Suprapubic skin (tissue), 4 donors: ENCODE measurements around the gene KCNK4. TPM values are rescaled to one million over a fixed set of nuclear protein-coding genes. Genes with fewer than 3 reads are reported as not detected.

Experiments
- DNase-seq, 2 donors: peaks; one replicate each; pipeline ENCODE4 v3.0.0-alpha.2; 2019; ENCODE audit warnings: low spot score in 2 of 2
- H3K27ac ChIP-seq: fragments of 200-600 bp; sonication (generic); one replicate; pipeline ENCODE4 v1.5.1; 2019
- H3K27me3 ChIP-seq: fragments of 200-600 bp; sonication (generic); one replicate; pipeline ENCODE4 v1.5.1; 2019
- H3K36me3 ChIP-seq: fragments of 200-600 bp; sonication (generic); one replicate; pipeline ENCODE4 v1.5.1; 2019
- H3K4me1 ChIP-seq: fragments of 200-600 bp; sonication (generic); one replicate; pipeline ENCODE4 v1.5.1; 2019
- H3K4me3 ChIP-seq: fragments of 200-600 bp; sonication (generic); one replicate; pipeline ENCODE4 v1.5.1; 2019; ENCODE audit warnings: mild to moderate bottlenecking
- H3K9me3 ChIP-seq: fragments of 200-600 bp; sonication (generic); one replicate; pipeline ENCODE4 v1.5.1; 2019
- EP300 ChIP-seq: sonication (generic); formaldehyde crosslinking; IDR thresholded peaks from one replicate; pipeline ENCODE4 v1.6.1; 2017; ENCODE audit warnings: antibody characterized with exemption
- POLR2A ChIP-seq, 2 donors: fragments of 450-650 bp; IDR thresholded peaks; one replicate each; pipeline ENCODE4 v1.6.1; 2017; ENCODE audit warnings: antibody characterized with exemption in 2 of 2, mild to moderate bottlenecking in 2 of 2, moderate library complexity in 2 of 2
- POLR2AphosphoS5 ChIP-seq, 3 donors: sonication (generic); formaldehyde crosslinking; IDR thresholded peaks; one replicate each; pipeline ENCODE4 v1.6.1; 2017; ENCODE audit warnings: antibody characterized with exemption in 3 of 3
- WGBS: methylation state at CpG from one replicate; pipeline ENCODE4 v1.1.5; 2018; 5-methylcytosine and 5-hydroxymethylcytosine counted together
- total RNA-seq, 4 donors: library from RNA; depleted of rRNA; stranded (reverse); fragments of >200 nt; gene quantifications; one replicate each; pipeline ENCODE4 v1.1.0, GENCODE V29; 2016
- TF ChIP-seq, protein P1 (sequence below), 2 donors: fragments of 200-600 bp in 1 of 2; fragments of 450-650 bp in 1 of 2; sonication (generic) in 1 of 2; IDR thresholded peaks; one replicate each; pipeline ENCODE4 v1.5.1; 2016 to 2019; ENCODE audit warnings: antibody characterized with exemption in 2 of 2, mild to moderate bottlenecking in 1 of 2, moderate library complexity in 1 of 2

The KCNK4 gene
- total RNA-seq, 4 donors from 2014 or later, result not detected

DNA sequence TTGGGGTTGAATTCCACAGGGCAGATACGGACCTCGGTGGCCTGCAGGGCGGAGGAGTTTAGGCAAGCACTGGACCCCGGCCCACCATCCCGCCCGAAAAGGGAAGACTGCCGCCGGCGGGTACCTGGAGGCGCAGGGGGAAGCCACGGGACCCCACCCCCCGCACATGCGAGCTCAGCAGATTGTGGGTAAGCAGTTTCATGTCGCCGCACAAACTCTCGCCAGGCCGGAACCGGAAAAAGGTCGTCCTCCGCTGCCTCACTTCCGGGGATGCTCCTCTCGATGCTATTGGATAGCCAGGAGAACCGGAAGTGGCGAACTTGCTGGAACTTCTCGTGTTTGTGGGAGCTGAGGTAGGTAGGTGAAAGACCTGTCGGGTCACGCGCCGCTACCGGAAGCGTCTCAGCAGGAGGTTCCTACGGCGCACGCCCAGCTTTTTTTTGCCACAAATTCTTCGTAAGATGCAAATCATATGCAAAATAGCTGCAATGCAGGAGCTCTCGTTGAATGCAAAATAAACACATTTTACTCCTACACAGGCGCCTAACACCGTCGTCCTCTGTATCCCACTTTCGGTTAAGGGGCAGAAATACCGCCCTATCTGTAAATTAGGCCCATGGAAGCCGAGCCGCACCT, 26.3 kb downstream of the KCNK4 start, which contains the start of gene TRMT112:
Gene TRMT112 (minus strand): TSS at position 235 of the 636 bp plus-strand sequence. CDS start 33 bp downstream, at position 202.
- Histone ChIP-seq H3K9me3 (no peaks in the 10 kb centered on the region), H3K4me3 (peak within 1 kb of the TSS; percentile 88), H3K27me3 (no peaks in the 10 kb centered on the region), H3K27ac (peak within 1 kb of the TSS; percentile 99), H3K4me1 (peaks cover 71% of the 10 kb centered on the region), H3K36me3 (peaks cover 41% of the 10 kb centered on the region)
- TF ChIP-seq EP300 (no peak), POLR2AphosphoS5 (IDR thresholded peaks at IDR 0.05) (peak in 2 of 3 donors; percentile 57 to 91), POLR2A (IDR thresholded peaks at IDR 0.05) (peak in 1 of 2 donors; percentile 48)
- TF ChIP-seq, protein P1, sequence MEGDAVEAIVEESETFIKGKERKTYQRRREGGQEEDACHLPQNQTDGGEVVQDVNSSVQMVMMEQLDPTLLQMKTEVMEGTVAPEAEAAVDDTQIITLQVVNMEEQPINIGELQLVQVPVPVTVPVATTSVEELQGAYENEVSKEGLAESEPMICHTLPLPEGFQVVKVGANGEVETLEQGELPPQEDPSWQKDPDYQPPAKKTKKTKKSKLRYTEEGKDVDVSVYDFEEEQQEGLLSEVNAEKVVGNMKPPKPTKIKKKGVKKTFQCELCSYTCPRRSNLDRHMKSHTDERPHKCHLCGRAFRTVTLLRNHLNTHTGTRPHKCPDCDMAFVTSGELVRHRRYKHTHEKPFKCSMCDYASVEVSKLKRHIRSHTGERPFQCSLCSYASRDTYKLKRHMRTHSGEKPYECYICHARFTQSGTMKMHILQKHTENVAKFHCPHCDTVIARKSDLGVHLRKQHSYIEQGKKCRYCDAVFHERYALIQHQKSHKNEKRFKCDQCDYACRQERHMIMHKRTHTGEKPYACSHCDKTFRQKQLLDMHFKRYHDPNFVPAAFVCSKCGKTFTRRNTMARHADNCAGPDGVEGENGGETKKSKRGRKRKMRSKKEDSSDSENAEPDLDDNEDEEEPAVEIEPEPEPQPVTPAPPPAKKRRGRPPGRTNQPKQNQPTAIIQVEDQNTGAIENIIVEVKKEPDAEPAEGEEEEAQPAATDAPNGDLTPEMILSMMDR (IDR thresholded peaks at IDR 0.05), result no peak
- peak; percentile 98 to 99 for DNase-seq
- 0% methylated on average over 21 of the region's 43 CpGs for WGBS

DNA sequence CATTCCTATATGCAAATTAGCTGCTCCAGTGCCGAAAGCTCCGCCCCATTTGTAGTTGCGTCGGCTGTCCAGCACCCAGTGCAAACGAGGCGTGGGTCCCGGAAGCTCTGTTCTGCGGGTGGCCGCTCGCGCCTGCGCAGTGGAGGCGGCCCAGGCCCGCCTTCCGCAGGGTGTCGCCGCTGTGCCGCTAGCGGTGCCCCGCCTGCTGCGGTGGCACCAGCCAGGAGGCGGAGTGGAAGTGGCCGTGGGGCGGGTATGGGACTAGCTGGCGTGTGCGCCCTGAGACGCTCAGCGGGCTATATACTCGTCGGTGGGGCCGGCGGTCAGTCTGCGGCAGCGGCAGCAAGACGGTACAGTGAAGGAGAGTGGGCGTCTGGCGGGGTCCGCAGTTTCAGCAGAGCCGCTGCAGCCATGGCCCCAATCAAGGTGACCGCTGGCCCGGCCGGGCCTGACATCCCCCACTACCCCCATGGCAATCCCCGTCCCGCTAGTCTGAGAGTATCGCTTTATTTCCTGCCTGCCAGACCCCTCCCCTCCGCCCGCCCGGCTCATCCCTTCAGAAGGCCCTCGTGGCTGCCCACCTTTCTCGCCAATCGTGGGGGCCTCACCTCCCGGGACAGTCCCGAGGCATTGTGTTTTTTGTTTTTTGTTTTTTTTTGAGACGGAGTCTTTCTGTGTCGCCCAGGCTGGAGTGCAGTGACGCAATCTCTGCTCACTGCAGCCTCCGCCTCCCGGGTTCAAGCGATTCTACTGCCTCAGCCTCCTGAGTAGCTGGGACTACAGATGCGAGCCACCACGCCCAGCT, 27.1 kb downstream of the KCNK4 start, which contains the start of gene PRDX5:
Gene PRDX5 (plus strand): TSS at position 161 of the 805 bp plus-strand sequence. CDS start 95 bp downstream, at position 256.
- Histone ChIP-seq H3K9me3 (no peaks in the 10 kb centered on the region), H3K4me1 (peaks cover 69% of the 10 kb centered on the region), H3K36me3 (peaks cover 48% of the 10 kb centered on the region), H3K27ac (peak within 1 kb of the TSS; percentile 99), H3K4me3 (peak within 1 kb of the TSS; percentile 88), H3K27me3 (no peaks in the 10 kb centered on the region)
- 0% methylated on average over 24 of the region's 61 CpGs for WGBS
- TF ChIP-seq POLR2AphosphoS5 (IDR thresholded peaks at IDR 0.05), result peak in 1 of 3 donors; percentile 57
- TF ChIP-seq EP300, result no peak
- peak in 1 of 2 donors; percentile 51 for TF ChIP-seq POLR2A (IDR thresholded peaks at IDR 0.05)
- TF ChIP-seq, protein P1 (IDR thresholded peaks at IDR 0.05), result peak in 1 of 2 donors; percentile 34
- peak; percentile 98 to 99 for DNase-seq

- TF ChIP-seq, protein P1 (IDR thresholded peaks at IDR 0.05), result no peak
- no peak for TF ChIP-seq POLR2AphosphoS5 (IDR thresholded peaks at IDR 0.05)
- no peak for TF ChIP-seq POLR2A (IDR thresholded peaks at IDR 0.05)
- DNase-seq, result no peak
- no peaks in the 10 kb centered on the region for H3K9me3 ChIP-seq
- peaks cover 48% of the 10 kb centered on the region for H3K36me3 ChIP-seq
- H3K4me1 ChIP-seq, result peaks cover 64% of the 10 kb centered on the region
- H3K4me3 ChIP-seq, result peak overlapping the region; percentile 88
- 15% methylated on average over 14 of the region's 19 CpGs for WGBS
- no peaks in the 10 kb centered on the region for H3K27me3 ChIP-seq
- peak overlapping the region; percentile 99 for H3K27ac ChIP-seq
These were observed 28.0 kb downstream of the KCNK4 start for GRCh38 chr11:64318766-64319761.

DNA sequence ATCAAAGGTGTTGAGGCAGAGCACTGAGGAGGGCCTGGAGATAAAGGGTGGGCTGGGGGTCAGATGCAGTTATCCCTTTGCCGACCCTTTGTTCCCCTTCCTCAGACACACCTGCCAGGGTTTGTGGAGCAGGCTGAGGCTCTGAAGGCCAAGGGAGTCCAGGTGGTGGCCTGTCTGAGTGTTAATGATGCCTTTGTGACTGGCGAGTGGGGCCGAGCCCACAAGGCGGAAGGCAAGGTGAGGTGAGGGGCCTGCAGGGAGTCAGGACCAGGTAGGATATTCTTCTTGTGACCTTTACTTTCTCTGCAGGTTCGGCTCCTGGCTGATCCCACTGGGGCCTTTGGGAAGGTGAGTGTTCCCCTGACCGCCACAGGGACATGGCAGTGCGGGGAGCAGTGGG, 29.5 kb downstream of the KCNK4 start:
- no peak overlapping the region for H3K27ac ChIP-seq
- TF ChIP-seq POLR2A (IDR thresholded peaks at IDR 0.05), result no peak
- no peaks in the 10 kb centered on the region for H3K27me3 ChIP-seq
- DNase-seq, result no peak
- 98% methylated on average over 7 of the region's 7 CpGs for WGBS
- H3K4me3 ChIP-seq, result no peak overlapping the region
- peaks cover 33% of the 10 kb centered on the region for H3K36me3 ChIP-seq
- H3K9me3 ChIP-seq, result no peaks in the 10 kb centered on the region
- peaks cover 68% of the 10 kb centered on the region for H3K4me1 ChIP-seq

- H3K36me3 ChIP-seq, result peaks cover 28% of the 10 kb centered on the region
- H3K4me1 ChIP-seq, result peaks cover 65% of the 10 kb centered on the region
- no peak for DNase-seq
- WGBS, result 81% methylated on average over 5 of the region's 5 CpGs
- peak overlapping the region; percentile 15 for H3K27ac ChIP-seq
- H3K9me3 ChIP-seq, result no peaks in the 10 kb centered on the region
- H3K27me3 ChIP-seq, result no peaks in the 10 kb centered on the region
- TF ChIP-seq POLR2AphosphoS5 (IDR thresholded peaks at IDR 0.05) (no peak), EP300 (no peak), POLR2A (IDR thresholded peaks at IDR 0.05) (no peak)
- TF ChIP-seq, protein P1 (IDR thresholded peaks at IDR 0.05), result no peak
- H3K4me3 ChIP-seq, result no peak overlapping the region
These were observed 29.9 kb downstream of the KCNK4 start for GRCh38 chr11:64321026-64321425.
